HG02623 (cell line): ENCODE results near the gene MMP11.
"Not testable (repeated sequence)": the region's sequence is repeated elsewhere in the genome, so short reads cannot be mapped to it uniquely, and the experiment has no call there.

ENCODE experiments used
- ATAC-seq: cut with Tn5 transposase; IDR thresholded peaks from one replicate; pipeline ENCODE4 v1.9.1; 2021; ENCODE audit warnings: moderate library complexity; ENCODE audit not compliant: unreplicated experiment

The MMP11 gene

GRCh38 chr22:23772649-23773473 lies at the start of gene MMP11:
MMP11 (plus strand) TSS chr22:23772849; CDS start chr22:23772871, 22 bp downstream.
- ATAC-seq: no peak

GRCh38 chr22:23728108-23728507 lies 44.5 kb upstream of the MMP11 start:
- not testable (repeated sequence) for ATAC-seq

- no peak for ATAC-seq
These were observed 35.0 kb upstream of the MMP11 start for GRCh38 chr22:23737696-23738095.

- no peak for ATAC-seq
These were observed 30.0 kb upstream of the MMP11 start for GRCh38 chr22:23742505-23743264.

GRCh38 chr22:23743303-23743705 lies 29.3 kb upstream of the MMP11 start:
- no peak for ATAC-seq

GRCh38 chr22:23744001-23744400 lies 28.6 kb upstream of the MMP11 start:
- ATAC-seq: no peak

GRCh38 chr22:23744485-23744884 lies 28.2 kb upstream of the MMP11 start:
- ATAC-seq: no peak

GRCh38 chr22:23745791-23746190 lies 26.9 kb upstream of the MMP11 start:
- ATAC-seq: no peak

GRCh38 chr22:23749841-23750301 lies 22.8 kb upstream of the MMP11 start:
- no peak for ATAC-seq

- no peak for ATAC-seq
These were observed 22.3 kb upstream of the MMP11 start for GRCh38 chr22:23750367-23750713.

GRCh38 chr22:23750714-23751440 lies 21.8 kb upstream of the MMP11 start, which contains the start of gene ZNF70:
ZNF70 (minus strand) TSS chr22:23751112; CDS start chr22:23745140, 5,972 bp downstream.
- peak; percentile 74 for ATAC-seq

- ATAC-seq: no peak
These were observed 21.1 kb upstream of the MMP11 start for GRCh38 chr22:23751441-23751996.

- no peak for ATAC-seq
These were observed 20.5 kb upstream of the MMP11 start for GRCh38 chr22:23752090-23752691.

GRCh38 chr22:23752750-23753149 lies 19.9 kb upstream of the MMP11 start:
- no peak for ATAC-seq

GRCh38 chr22:23753385-23753784 lies 19.3 kb upstream of the MMP11 start:
- no peak for ATAC-seq

GRCh38 chr22:23754220-23754919 lies 18.3 kb upstream of the MMP11 start, which contains the start of gene VPREB3:
VPREB3 (minus strand) TSS chr22:23754425; CDS start chr22:23754363, 62 bp downstream.
- no peak for ATAC-seq

GRCh38 chr22:23754980-23755636 lies 17.5 kb upstream of the MMP11 start:
- ATAC-seq: no peak

- ATAC-seq: no peak
These were observed 16.9 kb upstream of the MMP11 start for GRCh38 chr22:23755711-23756110.

- no peak for ATAC-seq
These were observed 15.8 kb upstream of the MMP11 start for GRCh38 chr22:23756891-23757290.
